ENCODE measurements around the gene ITGAX.

DNA sequence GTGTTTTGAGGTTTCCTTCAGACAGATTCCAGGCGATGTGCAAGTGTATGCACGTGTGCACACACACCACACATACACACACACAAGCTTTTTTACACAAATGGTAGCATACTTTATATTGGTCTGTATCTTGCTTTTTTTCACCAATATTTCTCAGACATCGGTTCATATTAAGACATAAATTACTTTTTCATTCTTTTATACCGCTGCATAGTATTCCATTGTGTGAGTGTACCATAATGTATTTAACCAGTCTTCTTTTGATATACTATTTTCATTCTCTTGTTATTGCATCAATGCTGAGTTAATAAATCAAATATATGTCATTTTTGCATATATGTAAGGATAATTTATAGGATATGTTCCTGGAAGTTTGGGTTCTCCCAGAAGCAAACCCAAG is 22.4 kb upstream of the ITGAX start:
- TF ChIP-seq, protein P1, sequence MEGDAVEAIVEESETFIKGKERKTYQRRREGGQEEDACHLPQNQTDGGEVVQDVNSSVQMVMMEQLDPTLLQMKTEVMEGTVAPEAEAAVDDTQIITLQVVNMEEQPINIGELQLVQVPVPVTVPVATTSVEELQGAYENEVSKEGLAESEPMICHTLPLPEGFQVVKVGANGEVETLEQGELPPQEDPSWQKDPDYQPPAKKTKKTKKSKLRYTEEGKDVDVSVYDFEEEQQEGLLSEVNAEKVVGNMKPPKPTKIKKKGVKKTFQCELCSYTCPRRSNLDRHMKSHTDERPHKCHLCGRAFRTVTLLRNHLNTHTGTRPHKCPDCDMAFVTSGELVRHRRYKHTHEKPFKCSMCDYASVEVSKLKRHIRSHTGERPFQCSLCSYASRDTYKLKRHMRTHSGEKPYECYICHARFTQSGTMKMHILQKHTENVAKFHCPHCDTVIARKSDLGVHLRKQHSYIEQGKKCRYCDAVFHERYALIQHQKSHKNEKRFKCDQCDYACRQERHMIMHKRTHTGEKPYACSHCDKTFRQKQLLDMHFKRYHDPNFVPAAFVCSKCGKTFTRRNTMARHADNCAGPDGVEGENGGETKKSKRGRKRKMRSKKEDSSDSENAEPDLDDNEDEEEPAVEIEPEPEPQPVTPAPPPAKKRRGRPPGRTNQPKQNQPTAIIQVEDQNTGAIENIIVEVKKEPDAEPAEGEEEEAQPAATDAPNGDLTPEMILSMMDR (conservative IDR thresholded peaks at IDR 0.05; ENCODE audit: low read length): no peak
- TF ChIP-seq EZH2phosphoT487 (IDR thresholded peaks at IDR 0.05; ENCODE audit: borderline replicate concordance): no peak
